ENCODE results near the gene KCNJ16. TPM values are rescaled to one million over a fixed set of nuclear protein-coding genes. Genes with fewer than 3 reads are reported as not detected.

Gene KCNJ16
- polyA plus RNA-seq, 2 of the 4 experiments (the other 2 are of a cell fraction), result 0.87 to 1.6 TPM

- TF ChIP-seq REST (IDR thresholded peaks at IDR 0.05), result no peak
- no peak for TF ChIP-seq ZNF302 (CRISPR knock-in tag; IDR thresholded peaks at IDR 0.05)
- TF ChIP-seq NR3C1 (IDR thresholded peaks at IDR 0.05), result no peak
- TF ChIP-seq HMGXB4 (CRISPR knock-in tag; IDR thresholded peaks at IDR 0.05; ENCODE audit: borderline replicate concordance), result no peak
- TF ChIP-seq RAD21 (conservative IDR thresholded peaks at IDR 0.05 in 1 of 2, IDR thresholded peaks at IDR 0.05 in 1 of 2), result peak; percentile 38 to 58
- no peak for TF ChIP-seq ATOH8 (CRISPR knock-in tag; IDR thresholded peaks at IDR 0.05; ENCODE audit: low read depth)
- TF ChIP-seq SMC3 (IDR thresholded peaks at IDR 0.05), result peak; percentile 47; the same call in 2 of the 3 replicates
- TF ChIP-seq CBX8 (IDR thresholded peaks at IDR 0.05), result no peak
- no peak for TF ChIP-seq SREBF2 (IDR thresholded peaks at IDR 0.05)
These were observed 26.0 kb downstream of the KCNJ16 start (continued) for GRCh38 chr17:70100983-70101382.

- no peaks in the 10 kb centered on the region for H3K9me3 ChIP-seq
- DNase-seq (ENCODE audit: low read depth in 1 of 2, low spot score in 1 of 2), result no peak
- POLR2A ChIA-PET, result no interaction called here
These were observed 27.5 kb downstream of the KCNJ16 start for GRCh38 chr17:70102531-70102930.

More at GRCh38 chr17:70102531-70102930, 27.5 kb downstream of the KCNJ16 start:
- no peak for ATAC-seq
- no peak for FAIRE-seq
- Histone ChIP-seq H3K27ac (no peak overlapping the region), H3K4me1 (no peaks in the 10 kb centered on the region), H3K4me2 (no peak overlapping the region), H3K4me3 (no peak overlapping the region)
- TF ChIP-seq BHLHE40 (IDR thresholded peaks at IDR 0.05; ENCODE audit: low read depth, low read length) (no peak), EP300 (IDR thresholded peaks at IDR 0.05) (no peak), E2F6 (IDR thresholded peaks at IDR 0.05; ENCODE audit: borderline replicate concordance, low read depth) (no peak), SMC3 (IDR thresholded peaks at IDR 0.05) (no peak), EHMT2 (IDR thresholded peaks at IDR 0.05; ENCODE audit: low read depth) (no peak), EHF (CRISPR knock-in tag; IDR thresholded peaks at IDR 0.05) (no peak), NPAS2 (CRISPR knock-in tag; IDR thresholded peaks at IDR 0.05; ENCODE audit: borderline replicate concordance) (no peak), TP53 (CRISPR knock-in tag; IDR thresholded peaks at IDR 0.05) (no peak), SREBF2 (IDR thresholded peaks at IDR 0.05) (no peak), HES2 (IDR thresholded peaks at IDR 0.05) (no peak), POLR2AphosphoS2 (conservative IDR thresholded peaks at IDR 0.05; ENCODE audit: low read length) (no peak), NFE2L2 (conservative IDR thresholded peaks at IDR 0.05; ENCODE audit: low read length) (no peak), HOXB13 (CRISPR knock-in tag; IDR thresholded peaks at IDR 0.05; ENCODE audit: low read depth) (no peak), ZNF302 (CRISPR knock-in tag; IDR thresholded peaks at IDR 0.05) (no peak), BCL3 (IDR thresholded peaks at IDR 0.05) (no peak), ESRRA (IDR thresholded peaks at IDR 0.05; ENCODE audit: borderline replicate concordance, low read length) (no peak), ELK1 (IDR thresholded peaks at IDR 0.05; ENCODE audit: low read depth, low read length) (no peak)
- 83% methylated on average over 3 of the region's 3 CpGs for WGBS (ENCODE audit: missing lambda C conversion rate)
- CTCF ChIA-PET, result interaction anchor here (1.0 kb wide), 1 partner anchor 428 kb away, joined by 3 read pairs; no protein-coding TSS in a partner anchor

Data from A549 (cell line).